Muscle layer of duodenum (tissue), 2 donors: ENCODE results near the gene PLEKHG3.

Source experiments
- H3K27ac ChIP-seq: one replicate; pipeline ENCODE4 v1.7.0; 2013; ENCODE audit warnings: mild to moderate bottlenecking, low read length
- H3K27me3 ChIP-seq: one replicate; pipeline ENCODE4 v1.7.0; 2013; ENCODE audit warnings: low read depth, mild to moderate bottlenecking, control low read depth, low read length
- H3K36me3 ChIP-seq, 2 donors: one replicate each; pipeline ENCODE4 v1.7.0; 2013; ENCODE audit warnings: low read length in 2 of 2, control low read depth in 1 of 2, mild to moderate bottlenecking in 1 of 2; ENCODE audit not compliant: insufficient read depth in 2 of 2, control insufficient read depth in 1 of 2
- H3K4me1 ChIP-seq, 2 donors: one replicate each; pipeline ENCODE4 v1.7.0; 2013; ENCODE audit warnings: low read length in 2 of 2, mild to moderate bottlenecking in 2 of 2, control low read depth in 1 of 2, moderate library complexity in 1 of 2; ENCODE audit not compliant: insufficient read depth in 2 of 2, control insufficient read depth in 1 of 2
- H3K4me3 ChIP-seq, 2 donors: one replicate each; pipeline ENCODE4 v1.7.0; 2013; ENCODE audit warnings: low read length in 2 of 2, low read depth in 1 of 2, mild to moderate bottlenecking in 1 of 2
- H3K9me3 ChIP-seq, 2 donors: one replicate each; pipeline ENCODE4 v1.7.0; 2013; ENCODE audit warnings: low read length in 2 of 2, control low read depth in 1 of 2, mild to moderate bottlenecking in 1 of 2; ENCODE audit not compliant: control insufficient read depth in 1 of 2
- donor health status: healthy.

Gene PLEKHG3

DNA sequence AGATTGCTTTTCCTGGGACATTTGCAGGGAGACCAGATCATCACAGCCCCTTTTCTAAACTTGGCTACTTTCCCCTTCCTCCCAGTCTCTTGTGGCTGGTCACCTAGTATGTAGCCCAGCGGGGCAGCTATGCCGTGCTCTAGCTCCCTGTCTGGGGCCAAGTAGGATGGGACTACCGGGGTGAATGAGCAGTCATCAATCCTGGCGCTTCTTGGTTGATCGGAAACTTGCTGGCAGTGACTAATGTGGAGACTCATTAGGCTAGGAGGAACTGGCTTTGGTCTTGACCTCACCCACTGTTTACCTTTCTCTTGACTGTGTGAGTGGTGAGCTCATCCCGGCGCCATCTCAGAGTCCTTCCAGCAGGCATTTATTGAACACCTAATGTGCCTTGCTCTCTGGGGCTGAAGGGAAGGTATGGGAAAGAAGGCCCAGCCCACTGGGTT, 15.9 kb downstream of the PLEKHG3 start:
- peak overlapping the region; percentile 47 for H3K27ac ChIP-seq
- H3K9me3 ChIP-seq = no peaks in the 10 kb centered on the region
- H3K4me3 ChIP-seq = no peak overlapping the region
- peaks cover 30 to 77% of the 10 kb centered on the region in 2 donors for H3K4me1 ChIP-seq
- H3K27me3 ChIP-seq = no peaks in the 10 kb centered on the region
- H3K36me3 ChIP-seq = no peaks in the 10 kb centered on the region

DNA sequence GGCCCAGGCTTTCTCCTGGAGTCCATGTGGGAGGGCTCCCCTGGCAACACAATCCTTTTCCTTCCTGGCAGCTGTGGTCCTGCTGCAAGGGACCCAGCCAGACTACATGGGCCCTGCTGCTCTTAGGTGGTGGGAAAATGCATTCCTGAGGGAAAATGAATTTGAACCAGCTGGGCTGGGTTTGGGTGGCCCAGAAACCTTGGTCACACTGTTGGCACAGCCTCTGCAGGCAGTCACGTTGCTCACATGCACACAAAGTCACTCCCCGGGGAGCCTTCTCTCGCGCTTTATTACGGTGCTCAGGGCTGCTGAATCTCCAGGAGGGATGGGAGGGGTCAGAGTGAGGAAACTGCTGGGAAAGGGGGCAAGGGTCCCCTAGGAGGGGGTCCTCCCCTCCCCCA, 17.2 kb downstream of the PLEKHG3 start:
- no peaks in the 10 kb centered on the region for H3K36me3 ChIP-seq
- no peaks in the 10 kb centered on the region for H3K27me3 ChIP-seq
- H3K4me3 ChIP-seq = no peak overlapping the region
- H3K27ac ChIP-seq = no peak overlapping the region
- no peaks in the 10 kb centered on the region for H3K9me3 ChIP-seq
- H3K4me1 ChIP-seq = peaks cover 40 to 74% of the 10 kb centered on the region in 2 donors

DNA sequence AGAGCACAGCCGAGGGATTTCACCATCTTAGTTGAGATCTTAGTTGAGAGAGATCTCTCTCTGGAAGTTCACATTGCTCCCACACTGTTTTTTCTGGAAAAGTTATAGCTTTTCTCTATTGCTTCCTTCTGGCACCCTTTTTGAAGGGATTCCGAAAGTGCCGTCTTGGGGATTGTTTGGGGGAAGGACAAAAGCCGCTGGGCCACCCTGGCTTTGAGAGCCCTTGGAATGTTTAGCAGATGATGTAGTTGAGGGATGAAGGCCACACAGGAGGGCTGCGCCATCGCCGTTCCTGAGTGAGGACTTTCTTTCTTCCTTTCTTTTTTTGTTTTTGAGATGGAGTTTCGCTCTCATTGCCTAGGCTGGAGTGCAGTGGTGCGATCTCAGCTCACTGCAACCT, 17.7 kb downstream of the PLEKHG3 start:
- Histone ChIP-seq H3K9me3 (no peaks in the 10 kb centered on the region), H3K27me3 (no peaks in the 10 kb centered on the region), H3K36me3 (no peaks in the 10 kb centered on the region), H3K4me1 (peaks cover 38 to 74% of the 10 kb centered on the region in 2 donors), H3K4me3 (no peak overlapping the region), H3K27ac (no peak overlapping the region)

DNA sequence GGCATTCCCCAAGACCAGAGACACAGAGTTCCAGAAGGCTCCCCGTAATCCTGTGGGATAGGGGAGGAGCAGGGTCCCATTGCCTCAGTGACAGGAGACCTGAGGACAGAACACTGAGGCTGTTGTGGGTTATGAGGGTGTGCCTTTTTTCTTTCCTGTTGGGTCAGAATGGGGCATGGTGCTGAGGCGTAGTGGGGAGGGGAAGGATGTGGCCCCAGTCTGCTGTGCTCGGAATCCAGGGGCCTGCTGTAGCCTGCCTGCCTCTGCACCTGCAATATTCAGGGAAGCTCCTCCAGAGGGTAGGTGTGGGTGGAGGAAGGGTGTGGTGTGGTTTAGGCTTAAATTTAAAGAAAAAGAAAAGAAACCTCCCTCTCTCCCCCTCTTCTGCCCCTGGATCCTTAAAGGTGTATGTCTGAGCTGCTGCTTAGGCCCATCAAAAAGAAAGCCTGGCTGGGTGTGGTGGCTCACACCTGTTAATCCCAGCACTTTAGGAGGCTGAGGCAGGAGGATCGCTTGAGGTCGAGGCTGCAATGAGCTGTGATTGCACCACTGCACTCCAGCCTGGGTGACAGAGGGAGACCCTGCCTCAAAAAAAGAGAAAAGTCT, 18.7 kb downstream of the PLEKHG3 start:
- H3K9me3 ChIP-seq = no peaks in the 10 kb centered on the region
- peaks cover 29 to 65% of the 10 kb centered on the region in 2 donors for H3K4me1 ChIP-seq
- H3K36me3 ChIP-seq = peaks cover 2 to 3% of the 10 kb centered on the region in 2 donors
- H3K27me3 ChIP-seq = no peaks in the 10 kb centered on the region
- no peak overlapping the region for H3K27ac ChIP-seq
- no peak overlapping the region for H3K4me3 ChIP-seq

DNA sequence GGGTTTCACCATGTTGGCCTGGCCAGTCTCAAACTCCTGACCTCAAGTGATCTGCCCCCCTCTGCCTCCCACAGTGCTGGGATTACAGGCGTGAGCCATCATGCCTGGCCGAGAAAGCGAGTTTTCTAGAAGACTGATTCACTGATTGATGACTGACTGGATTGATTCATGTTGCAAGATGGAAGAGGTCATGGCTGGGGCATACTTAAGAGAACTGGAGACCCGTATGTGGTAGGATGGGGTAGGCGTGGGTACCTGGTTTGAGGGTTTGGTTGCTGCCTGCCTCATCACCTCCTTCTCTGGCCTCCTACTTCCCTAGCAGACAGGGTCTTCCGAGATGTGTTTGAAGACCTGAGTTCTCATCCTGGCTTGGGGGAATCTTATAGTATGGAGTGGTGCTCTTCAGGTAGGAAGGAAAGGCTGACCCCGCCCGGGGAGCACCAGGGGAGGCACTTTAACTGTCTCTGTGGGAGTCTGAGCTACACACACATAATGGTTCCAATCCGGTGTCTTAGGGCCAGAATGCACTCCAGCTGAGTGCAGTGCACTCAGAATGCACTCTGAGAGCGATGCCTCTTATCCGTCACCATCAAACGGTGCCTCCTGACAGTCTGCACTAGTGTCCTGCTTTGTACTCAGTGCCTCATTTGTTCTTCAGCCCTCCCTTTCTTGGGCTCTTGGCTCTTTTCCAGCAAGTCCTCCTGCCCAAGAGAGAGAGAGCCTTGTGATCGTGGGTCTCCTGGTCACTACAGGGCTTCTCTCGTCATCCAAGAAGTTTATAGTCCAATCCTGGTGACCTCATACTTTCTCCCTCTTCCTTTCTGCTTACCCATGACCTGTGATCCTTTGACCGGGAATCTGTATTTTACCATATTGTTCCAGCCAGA, 19.7 kb downstream of the PLEKHG3 start:
- Histone ChIP-seq H3K27me3 (no peaks in the 10 kb centered on the region), H3K27ac (no peak overlapping the region), H3K4me1 (peaks cover 28 to 58% of the 10 kb centered on the region in 2 donors), H3K36me3 (peaks cover 9 to 13% of the 10 kb centered on the region in 2 donors), H3K9me3 (no peaks in the 10 kb centered on the region), H3K4me3 (no peak overlapping the region)

DNA sequence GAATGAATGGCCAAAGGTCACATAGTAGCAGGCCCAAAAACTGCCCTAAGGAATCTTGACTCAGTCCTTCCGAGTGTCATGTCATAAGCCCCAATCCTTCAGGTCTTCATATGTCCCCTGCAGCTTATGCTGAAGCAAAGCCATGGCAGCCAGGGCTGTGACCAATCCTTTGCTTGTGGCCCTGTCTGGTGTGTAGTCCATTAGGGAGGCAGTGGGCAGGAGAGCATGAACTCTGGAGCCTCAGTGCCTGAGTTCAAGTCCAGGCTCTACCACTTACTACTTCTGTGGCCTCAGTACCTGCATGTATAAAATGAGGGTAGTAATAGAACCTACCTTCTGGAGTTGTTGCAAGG, 20.3 kb downstream of the PLEKHG3 start:
- no peaks in the 10 kb centered on the region for H3K9me3 ChIP-seq
- H3K27ac ChIP-seq = no peak overlapping the region
- H3K4me3 ChIP-seq = no peak overlapping the region
- peaks cover 9 to 19% of the 10 kb centered on the region in 2 donors for H3K36me3 ChIP-seq
- peaks cover 28 to 58% of the 10 kb centered on the region in 2 donors for H3K4me1 ChIP-seq
- H3K27me3 ChIP-seq = no peaks in the 10 kb centered on the region

DNA sequence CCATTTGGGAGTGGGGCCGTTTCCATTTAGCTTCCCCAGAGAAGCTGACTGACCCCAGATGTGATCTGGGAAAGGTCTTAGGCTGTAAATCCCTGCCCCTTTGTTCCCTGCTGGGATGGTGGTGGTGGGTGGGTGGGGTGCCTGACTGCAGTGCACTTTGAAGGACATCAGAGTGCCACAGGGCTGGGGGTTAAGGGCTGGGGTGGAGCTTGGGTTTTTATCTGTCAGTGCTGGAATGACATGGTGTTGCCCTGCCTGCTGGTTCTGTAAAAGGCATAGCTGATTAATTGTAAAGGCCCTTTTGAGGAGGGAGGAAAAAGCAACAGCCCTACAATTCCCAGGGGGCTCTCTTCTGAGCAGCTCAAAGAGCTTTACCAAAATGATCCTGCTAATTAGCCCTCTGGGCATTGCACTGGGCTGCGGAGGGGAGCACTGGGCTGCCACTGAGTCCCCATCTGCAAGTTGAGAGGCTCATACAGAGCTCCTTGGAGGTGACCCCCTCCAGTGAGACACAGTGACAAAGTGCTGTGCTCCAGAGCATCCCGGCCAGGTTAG, 21.1 kb downstream of the PLEKHG3 start:
- Histone ChIP-seq H3K36me3 (peaks cover 9 to 20% of the 10 kb centered on the region in 2 donors), H3K27me3 (no peaks in the 10 kb centered on the region), H3K27ac (no peak overlapping the region), H3K4me3 (no peak overlapping the region), H3K4me1 (peaks cover 27 to 50% of the 10 kb centered on the region in 2 donors), H3K9me3 (no peaks in the 10 kb centered on the region)

DNA sequence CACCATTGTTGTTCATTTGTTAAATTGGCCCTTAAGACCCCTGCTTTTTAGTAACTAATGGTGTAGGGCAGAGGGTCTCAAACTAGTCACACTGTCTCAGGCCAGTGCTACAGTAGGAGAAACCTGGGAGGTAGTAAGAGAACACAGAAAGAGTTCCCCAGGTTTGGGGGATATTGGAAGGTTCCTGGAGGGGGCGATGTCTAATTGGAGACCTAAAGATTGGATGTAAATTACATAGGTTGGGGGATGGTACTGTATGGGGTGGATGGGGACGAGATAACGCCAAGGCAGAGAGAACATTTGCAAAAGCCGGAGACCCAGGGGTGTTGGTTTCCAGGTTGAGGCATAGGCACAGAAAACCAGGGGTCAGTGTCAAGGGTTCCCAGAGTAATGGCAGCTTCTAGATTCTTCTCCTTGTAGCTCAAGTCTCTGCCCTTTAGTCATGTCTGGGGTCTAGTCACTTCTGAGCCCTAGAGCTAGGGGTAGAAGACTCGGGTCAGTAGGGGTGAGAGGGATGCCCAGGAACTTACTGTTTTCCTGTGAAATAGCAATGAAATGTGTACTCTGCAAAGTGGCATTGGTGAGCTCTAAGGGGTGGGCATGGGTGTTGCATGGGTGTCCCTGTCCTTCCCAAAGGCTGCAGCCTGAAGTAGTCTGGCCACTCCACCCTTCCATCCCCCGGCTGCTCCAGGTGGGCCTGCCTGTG, 21.8 kb downstream of the PLEKHG3 start:
- H3K27ac ChIP-seq = peak overlapping the region; percentile 15
- no peaks in the 10 kb centered on the region for H3K9me3 ChIP-seq
- peaks cover 20 to 44% of the 10 kb centered on the region in 2 donors for H3K4me1 ChIP-seq
- H3K4me3 ChIP-seq = no peak overlapping the region
- peaks cover 14 to 26% of the 10 kb centered on the region in 2 donors for H3K36me3 ChIP-seq
- no peaks in the 10 kb centered on the region for H3K27me3 ChIP-seq

DNA sequence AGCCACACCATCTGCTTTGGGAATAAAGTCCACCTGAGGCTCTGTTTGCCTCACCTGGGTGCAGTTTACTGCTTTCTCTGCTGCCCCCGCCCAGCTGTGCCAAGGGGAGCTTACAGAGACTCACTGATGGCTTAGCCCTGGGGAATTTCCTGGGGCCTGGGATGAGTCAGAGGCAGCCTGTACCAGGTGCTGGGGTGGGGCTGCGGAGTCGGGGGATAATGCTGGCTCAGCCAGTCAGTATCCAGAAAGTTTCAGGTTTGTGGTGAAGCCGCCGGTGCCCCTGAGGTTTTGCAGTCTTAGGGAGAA, 22.3 kb downstream of the PLEKHG3 start:
- Histone ChIP-seq H3K4me1 (peaks cover 15 to 39% of the 10 kb centered on the region in 2 donors), H3K9me3 (no peaks in the 10 kb centered on the region), H3K4me3 (no peak overlapping the region), H3K36me3 (peaks cover 17 to 31% of the 10 kb centered on the region in 2 donors), H3K27me3 (no peaks in the 10 kb centered on the region), H3K27ac (peak overlapping the region; percentile 72)

DNA sequence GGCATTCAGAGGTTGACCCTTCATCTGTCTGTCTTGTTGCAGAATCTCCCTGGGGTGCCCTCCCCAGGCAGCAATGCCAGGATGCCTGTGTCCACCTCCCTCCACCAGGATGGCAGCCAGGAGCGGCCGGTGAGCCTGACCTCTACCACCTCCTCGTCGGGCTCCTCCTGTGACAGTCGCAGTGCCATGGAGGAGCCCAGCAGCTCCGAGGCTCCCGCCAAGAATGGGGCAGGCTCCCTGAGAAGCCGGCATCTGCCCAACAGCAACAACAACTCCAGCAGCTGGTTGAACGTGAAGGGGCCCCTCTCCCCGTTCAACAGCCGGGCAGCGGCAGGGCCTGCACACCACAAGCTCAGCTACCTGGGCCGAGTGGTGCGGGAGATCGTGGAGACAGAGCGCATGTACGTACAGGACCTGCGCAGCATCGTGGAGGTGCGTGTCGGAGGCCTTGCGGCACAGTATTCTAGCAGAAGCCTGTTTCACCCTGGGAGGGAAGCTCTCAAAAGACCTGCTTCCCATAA, 23.4 kb downstream of the PLEKHG3 start:
- Histone ChIP-seq H3K27me3 (no peaks in the 10 kb centered on the region), H3K27ac (no peak overlapping the region), H3K36me3 (peaks cover 28 to 42% of the 10 kb centered on the region in 2 donors), H3K4me1 (peaks cover 10 to 28% of the 10 kb centered on the region in 2 donors), H3K4me3 (no peak overlapping the region), H3K9me3 (no peaks in the 10 kb centered on the region)

DNA sequence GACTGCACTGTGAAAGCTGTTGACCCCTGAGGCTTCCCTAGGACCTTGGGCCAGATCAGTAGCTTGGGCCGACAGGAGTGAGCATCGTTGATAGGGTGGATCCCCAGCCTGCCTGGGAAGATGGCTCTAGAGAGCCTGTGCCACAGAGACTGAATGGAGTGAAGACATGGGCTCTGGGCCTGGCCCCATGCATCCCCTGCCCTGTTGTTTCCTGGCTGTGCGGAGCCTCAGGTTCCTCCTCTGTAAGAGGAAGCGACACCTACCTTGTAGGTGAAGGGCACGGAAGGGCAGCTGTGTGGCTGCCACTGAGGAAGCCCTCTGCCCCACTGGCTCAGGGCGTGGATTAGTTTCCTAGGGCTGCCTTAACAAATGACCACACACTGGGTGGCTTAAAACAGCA, 23.9 kb downstream of the PLEKHG3 start:
- Histone ChIP-seq H3K4me3 (no peak overlapping the region), H3K4me1 (peaks cover 10 to 26% of the 10 kb centered on the region in 2 donors), H3K27me3 (no peaks in the 10 kb centered on the region), H3K27ac (no peak overlapping the region), H3K9me3 (no peaks in the 10 kb centered on the region), H3K36me3 (peaks cover 30 to 42% of the 10 kb centered on the region in 2 donors)
